ENCODE data around the gene NOLC1.

GRCh38 chr10:102139281-102140110, 12.7 kb upstream of the NOLC1 start:
- TF ChIP-seq CTCF (IDR thresholded peaks at IDR 0.05) (no peak), POLR2AphosphoS5 (IDR thresholded peaks at IDR 0.05) (no peak), POLR2A (IDR thresholded peaks at IDR 0.05) (no peak), EP300 (IDR thresholded peaks at IDR 0.05) (no peak)

All from sigmoid colon (tissue), 4 donors.